Activated CD4-positive, alpha-beta T cell treated with anti-CD3 and anti-CD28 coated beads, Interleukin-2, Interleukin-6, amounts not matched to agents 100 ng/mL and 50 ng/mL, durations not matched to agents 16 hours and 8 hours (primary cell): ENCODE data around the gene B3GALT6.
"Not testable (repeated sequence)": the region's sequence is repeated elsewhere in the genome, so short reads cannot be mapped to it uniquely, and the experiment has no call there.

Source experiments
- DNase-seq: peaks from one replicate; pipeline ENCODE4 v3.0.0-alpha.2; 2020

Gene B3GALT6

DNA sequence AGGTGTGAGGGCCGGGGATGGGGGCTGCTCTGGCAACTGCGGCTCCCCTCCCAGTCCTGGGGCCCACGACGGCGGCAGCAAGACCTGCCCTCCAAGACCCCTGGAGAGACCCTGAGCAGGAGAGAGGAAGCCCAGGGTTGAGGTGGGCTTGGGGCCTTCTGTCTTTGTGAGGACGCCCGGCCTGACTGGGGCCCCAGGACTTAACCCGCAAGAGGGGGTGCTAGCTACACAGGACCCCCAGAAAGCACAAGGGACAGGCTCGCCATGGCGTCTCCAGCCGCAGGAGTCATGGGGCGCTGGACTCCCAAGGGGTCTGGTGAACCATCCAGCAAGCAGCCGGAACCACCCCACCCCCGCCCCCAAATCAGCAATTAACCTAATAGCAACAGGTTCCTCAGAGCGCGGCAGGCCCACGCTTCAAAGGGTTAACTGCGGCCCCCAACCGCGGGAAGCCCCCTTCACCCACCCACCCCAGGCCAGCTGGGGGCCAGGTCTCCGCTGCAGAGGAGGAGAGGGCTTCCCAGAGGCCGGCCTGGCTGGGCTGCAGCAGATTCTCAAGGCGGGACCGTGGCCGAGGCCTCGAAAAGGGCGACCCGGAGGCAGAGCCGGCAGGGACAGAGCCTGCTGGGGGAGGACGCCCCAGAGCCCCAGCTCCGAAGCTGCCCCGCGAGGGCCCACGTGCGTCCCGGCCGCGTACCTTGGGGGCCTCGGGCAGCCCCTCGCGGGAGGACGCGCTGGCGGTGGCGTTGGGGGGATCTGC, 14.0 kb downstream of the B3GALT6 start:
- no peak for DNase-seq

DNA sequence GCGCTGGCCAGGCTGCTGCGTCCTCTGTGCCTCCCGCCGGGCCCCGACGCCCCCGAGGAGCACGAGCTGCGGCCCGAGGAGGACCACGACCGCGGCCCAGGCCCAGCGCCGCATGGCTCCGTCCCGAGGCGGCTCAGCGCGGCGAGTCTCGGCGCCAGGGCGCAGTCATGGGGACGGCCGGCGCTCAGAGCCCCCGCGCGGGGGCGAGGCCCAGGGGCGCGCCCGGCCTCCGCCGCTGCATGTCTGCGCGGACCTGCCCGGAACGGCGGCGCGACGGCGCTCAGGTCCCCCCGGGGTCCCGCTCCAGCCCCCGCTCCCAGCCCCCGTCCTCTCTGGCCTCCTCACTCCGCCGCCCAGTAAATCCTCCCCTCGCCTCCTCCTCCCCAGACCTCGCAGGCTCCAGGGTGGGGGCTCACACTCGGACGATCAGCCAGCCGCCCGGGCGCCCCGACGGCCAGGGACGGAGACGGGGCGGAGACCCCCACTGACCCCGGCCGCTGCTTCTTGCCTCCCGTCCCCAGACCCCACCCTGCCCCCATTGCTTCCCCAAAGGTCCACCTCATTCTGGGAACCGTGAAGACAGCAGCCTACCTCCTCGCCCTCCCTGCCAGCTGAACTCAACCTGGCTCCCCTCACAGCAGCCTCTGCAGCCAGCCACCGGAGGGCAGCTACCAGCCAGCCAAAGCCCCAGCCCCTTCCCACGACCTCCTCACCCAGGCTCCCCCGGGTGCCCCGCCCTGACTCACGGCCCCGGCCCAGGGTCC, 14.7 kb downstream of the B3GALT6 start, which contains the start of gene C1QTNF12:
C1QTNF12 (minus strand) TSS at position 146 of the 764 bp plus-strand sequence; CDS start at position 114, 32 bp downstream.
- DNase-seq: no peak

DNA sequence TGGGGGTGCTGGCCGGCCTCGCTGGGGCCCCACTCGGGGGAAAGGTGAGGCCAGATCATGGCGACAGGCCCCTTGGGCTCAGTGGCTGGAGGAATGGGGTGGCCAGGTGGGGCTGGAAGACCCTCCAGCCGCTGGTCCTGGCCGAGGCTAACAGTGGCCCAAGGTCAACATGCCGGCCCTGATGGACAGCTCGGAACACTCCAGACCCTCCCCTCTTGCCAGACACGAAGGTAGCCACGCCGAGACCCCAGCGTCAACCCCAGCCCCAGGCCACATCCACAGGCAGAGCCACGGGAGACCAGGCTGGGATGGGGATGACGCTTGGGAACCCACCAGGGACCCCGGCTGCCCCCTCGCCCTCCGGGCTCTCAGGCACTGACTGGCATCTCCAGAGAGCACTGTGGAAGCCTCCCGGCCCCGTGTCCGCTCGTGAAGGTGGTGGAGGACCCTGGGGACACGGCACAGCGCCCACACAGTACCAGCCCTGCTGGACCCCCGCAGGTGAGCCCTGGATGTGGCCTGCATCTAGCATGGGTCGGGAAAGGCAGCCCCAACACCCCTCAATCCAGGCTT, 15.4 kb downstream of the B3GALT6 start:
- no peak for DNase-seq

DNA sequence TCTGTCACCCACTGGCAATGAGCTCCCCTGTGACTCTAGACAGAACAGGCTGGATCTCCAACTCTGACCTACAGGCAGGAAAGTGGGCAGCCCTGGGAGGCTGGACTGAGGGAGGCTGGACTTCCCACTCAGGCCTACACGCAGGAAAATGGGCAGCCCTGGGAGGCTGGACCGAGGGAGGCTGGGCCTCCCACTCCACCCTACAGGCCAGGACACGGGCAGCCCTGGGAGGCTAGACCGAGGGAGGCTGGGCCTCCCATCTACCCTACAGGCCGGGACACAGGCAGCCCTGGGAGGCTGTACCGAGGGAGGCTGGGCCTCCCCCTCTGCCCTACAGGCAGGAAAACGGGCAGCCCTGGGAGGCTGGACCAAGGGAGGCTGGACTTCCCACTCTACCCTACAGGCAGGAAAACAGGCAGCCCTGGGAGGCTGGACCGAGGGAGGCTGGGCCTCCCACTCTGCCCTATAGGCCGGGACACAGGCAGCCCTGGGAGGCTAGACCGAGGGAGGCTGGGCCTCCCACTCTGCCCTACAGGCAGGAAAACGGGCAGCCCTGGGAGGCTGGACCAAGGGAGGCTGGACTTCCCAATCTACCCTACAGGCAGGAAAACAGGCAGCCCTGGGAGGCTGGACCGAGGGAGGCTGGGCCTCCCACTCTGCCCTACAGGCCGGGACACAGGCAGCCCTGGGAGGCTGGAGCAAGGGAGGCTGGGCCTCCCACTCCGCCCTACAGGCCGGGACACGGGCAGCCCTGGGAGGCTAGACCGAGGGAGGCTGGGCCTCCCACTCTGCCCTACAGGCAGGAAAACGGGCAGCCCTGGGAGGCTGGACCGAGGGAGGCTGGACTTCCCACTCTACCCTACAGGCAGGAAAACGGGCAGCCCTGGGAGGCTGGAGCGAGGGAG, 16.2 kb downstream of the B3GALT6 start:
- DNase-seq: not testable (repeated sequence)

DNA sequence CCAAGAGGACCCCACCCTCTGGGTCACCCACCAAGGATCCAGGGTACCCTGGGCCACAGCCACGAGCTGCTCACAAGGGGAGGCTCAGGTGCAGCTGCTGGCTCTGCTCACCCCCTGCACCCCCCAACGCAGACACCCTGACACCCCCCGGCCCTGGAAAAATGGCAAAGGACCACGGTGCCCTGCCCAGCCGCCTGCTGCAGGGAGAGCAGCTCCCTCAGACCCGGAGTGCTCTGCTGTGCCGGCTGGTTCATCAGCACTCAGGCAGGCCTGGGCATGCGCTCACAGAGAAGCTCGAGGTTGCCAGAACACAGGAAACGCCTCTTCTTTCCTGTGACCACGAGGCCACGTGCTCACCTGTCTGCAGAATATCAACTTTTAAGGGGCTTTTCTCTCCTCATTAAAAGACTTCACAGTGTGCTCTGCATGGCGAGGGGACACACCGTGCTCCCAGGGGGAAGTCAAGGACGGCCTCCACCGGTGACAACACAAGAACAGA, 18.8 kb downstream of the B3GALT6 start:
- DNase-seq: peak; percentile 82

DNA sequence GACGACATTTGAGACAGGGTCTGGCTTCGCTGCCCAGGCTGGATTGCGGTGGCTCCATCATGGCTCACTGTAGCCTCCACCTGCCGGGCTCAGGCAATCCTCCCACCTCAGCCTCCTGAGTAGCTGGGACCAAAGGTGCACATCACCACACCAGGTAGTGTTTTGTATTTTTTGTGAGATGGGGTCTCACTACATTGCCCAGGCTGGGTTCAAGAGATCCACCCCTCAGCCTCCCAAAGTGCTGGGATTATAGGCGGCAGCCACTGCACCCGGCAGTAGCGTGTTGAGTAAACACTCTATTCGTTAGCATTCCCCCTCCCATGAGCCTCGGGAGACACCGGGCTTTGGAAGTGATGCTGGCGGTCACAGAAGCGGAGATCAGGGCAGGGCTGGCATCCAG, 21.3 kb downstream of the B3GALT6 start:
- no peak for DNase-seq

DNA sequence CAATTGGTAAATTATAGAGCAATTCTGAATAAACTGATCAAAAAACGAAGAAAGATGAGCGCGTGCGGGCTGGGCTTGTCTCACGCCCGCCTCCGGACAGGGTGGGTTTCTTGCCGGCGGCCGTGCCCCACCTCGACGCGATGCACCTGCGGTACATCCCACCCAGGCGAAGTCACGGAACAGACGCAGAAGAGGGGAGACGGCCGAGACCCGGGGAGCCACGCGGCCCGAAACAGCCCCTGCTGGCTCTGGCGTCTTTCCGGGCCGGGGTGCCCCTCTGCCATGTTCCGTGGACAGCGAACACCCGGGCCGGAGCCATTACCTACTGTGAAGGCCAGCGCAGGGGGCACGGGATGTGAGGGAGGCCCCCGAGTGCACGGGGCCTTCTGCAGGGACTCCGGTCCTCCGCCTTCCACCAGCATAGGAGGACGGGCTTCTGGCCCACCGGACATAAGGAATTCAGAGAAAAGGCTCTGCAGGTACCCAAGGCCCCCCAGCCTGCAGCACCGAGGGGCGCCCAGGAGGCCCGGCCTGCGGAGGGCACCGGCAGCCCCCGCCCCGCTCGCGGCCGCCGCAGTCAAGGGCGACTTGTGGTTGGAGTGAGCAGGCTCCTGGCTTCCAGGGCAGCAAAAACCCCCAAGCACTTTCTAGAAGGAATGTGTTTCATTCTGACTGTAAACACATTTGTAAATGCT, 22.1 kb downstream of the B3GALT6 start:
- DNase-seq: no peak

DNA sequence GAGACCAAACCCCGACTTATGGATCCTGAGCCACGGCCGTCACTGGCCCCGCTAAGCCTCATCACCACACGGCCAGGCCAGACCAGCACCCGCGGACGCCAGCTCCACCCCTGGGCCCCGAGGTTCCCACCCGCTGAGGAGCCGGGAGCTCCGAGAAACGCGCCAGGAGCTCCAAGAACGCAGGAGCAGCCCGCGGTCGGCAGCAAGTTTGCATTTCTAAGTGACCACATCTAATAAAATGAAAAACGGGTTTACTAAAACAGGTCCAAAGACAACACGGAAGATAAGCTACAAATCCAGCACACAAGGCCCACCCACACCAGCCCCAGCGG, 22.6 kb downstream of the B3GALT6 start:
- no peak for DNase-seq

DNA sequence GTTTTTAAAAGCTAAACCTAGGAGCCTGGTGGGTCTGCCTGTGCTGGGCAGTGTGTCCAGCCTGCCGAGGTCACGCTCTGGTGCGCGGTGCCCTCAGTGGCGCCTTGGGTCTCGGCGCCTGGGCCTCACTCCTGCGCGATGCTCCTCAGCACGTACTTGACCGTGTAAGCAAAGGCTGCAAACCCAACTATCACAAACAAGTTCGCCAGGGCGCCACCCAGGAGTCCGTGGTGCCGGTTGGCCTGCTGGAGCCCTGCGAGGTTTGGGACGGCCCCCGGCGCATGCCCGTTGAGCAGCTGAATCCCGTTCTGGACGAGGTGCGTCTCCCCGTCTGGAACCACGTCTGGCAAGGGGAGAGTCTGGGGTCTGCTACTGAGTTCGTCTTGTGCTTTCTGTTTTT, 23.0 kb downstream of the B3GALT6 start:
- DNase-seq: no peak

DNA sequence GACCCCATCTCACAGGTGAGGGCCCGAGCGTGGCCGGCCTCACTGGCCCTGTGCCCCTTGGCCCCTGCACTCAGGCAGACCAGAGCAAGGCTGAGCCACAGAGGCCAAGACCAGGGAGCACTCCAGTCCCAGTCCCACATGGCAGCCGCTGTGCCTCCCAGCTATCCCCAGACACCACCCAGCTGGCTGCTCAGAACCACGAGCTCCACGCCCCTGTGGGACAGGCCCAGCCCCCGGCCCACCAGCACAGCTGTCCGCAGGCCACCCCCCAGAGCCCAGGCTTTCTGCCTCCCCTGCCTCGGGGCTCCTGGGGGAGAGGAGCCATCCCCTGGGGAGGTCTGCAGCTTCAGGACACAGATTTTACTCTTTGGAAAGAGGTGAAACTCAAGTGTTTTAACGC, 23.6 kb downstream of the B3GALT6 start:
- no peak for DNase-seq

DNA sequence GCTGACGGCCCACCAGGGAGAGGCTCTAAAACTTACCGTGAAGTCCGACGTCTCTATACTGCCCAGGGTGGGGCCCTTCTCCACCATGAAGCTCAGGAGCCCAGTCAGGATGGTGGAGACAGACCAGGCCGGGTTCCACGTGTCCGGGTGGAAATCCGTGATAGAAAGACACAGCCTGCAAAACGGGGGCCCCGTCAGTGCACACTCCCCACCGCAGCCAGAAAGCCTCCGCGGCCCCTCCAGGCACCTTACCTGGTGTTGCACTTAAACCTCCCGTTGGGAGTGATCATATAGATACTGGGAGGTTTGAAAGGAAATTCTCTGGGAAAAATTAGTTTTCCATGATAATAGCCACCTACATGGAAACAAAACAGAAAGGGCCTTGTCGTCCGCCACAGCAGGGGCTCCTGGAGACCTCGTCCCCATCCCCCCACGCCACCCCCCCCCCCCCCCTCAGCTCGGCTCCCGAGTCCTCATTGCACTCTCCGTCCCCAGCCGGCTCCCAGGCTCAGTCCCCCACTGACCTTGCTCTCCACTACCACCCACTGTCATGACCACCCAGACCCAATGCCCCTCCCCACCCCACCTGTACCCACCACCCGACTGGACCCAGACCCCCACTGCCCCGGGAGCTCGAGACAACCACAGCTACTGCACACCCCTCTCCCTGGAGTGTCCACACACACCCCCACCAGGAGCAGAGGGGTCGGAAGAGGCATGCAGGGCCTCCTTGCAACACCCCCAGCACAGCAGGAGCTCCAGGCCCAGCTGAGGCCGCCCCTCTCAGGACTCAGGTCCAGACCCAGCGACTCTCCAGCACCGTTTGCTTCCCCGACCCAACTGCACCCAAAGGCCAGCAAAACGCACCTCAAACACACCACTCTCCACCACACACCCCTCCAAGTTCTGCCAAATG, 25.2 kb downstream of the B3GALT6 start:
- DNase-seq: no peak

DNA sequence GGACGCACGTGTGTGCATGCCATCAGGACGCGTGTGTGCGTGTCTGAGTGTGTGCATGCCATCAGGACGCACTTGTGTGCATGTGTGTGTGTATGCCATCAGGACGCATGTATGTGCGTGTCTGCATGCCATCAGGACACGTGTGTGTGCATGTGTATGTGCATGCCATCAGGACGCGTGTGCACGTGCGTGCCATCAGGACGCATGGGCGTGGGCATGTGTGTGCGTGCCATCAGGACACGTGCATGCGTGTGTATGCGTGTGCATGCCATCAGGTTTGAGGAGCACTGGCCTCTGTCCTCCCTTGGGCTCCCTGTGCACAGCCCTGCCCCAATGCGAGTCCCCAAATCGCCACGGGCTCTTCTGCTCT, 27.1 kb downstream of the B3GALT6 start:
- DNase-seq: no peak

DNA sequence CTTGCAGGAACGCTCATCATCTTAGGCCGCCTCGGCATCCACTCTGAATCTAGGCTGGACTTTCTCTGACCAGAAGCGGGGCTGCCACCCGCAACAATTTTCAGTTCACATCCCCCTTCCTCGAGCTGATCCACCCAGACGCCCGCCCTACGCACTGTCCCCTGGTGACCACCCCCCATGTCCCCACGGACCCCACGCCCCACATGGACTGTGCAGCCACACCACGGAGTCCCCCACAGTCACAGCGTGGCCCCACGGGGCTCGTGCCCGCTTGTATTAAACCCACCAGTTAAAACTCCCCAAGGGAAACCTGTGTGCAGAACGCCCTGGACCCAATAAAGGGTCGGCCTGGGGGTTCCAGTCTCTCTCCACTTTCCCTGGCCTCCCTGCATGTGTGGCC, 27.5 kb downstream of the B3GALT6 start:
- no peak for DNase-seq

DNA sequence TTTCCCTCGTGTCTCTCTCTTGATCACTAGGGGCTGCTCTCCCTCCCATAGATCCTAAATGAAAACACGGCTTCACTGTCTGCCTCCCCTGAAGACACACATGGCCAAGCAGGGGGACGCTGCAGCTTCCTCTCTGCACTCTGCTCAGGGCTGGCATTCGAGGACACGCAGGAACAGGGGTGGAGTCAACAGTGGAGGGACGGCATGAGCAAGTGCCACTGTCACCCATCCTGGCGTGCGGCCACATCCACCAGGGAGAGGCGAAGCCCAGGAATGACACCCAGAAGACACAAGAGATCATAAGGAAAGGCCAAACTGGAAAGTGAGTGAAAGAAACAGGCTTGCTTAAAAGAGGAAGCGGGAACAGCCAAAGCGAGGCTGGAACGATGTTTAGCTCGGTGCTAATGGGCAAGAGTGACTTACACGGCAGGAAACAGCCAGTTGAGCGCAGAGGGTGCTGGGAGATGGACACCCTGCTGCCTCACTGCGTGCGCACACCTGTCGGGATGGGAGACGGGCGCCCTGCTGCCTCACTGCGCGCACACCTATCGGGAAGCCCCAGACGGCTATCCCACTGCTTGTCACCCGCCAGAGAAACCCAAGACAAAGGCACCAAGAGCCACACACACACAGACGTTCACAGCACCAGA, 28.0 kb downstream of the B3GALT6 start:
- no peak for DNase-seq

DNA sequence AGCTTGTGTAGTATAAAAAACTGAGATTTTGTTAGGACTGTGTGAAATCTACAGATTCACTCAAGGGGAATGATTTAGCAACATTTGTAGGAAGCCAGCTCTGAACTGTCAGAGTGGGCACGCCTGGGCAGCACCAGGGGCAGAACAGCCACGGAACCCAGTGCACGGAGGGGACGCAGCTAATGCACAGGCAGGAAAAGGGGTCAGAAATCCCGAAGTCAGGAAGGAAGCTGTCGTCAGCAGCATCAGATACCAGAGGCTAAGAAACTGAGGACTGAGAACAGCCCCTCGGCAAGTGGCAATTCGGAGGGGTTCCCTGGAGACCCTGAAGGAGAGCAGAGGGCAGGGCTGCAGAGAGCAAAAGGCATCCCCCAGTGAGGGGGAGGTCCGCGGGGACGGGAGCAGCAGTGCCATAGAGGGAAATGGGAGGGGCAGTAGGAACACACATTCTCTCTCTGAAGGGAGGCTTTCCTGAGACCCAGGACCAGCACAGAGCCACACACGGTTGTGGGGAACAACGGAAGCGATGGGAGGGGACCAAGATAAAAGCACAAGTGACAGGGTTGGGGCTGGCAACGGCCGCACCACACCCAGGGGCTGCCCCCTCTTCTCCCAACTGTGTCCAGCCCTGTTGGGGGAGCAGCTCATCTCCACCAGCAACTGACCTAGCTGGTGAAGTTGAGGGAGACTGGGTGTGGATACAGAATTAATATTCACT, 29.0 kb downstream of the B3GALT6 start:
- no peak for DNase-seq

DNA sequence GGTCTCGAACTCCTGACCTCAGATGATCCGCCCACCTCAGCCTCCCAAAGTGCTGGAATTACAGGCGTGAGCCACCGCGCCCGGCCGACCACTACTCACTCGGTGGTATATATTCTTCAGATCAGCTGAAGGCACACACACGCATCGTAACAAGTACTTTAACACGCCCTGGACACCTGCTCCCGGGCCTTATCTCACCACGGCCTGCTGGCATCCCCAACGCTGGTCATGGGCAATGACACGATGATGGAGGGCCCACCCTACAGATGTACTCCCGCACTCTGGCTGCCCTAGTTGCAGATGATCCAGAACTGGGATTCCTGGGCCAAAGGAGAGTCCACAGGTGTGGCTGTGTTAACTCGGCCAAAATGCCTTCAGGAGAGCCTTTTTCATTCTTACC, 30.0 kb downstream of the B3GALT6 start:
- DNase-seq: no peak

DNA sequence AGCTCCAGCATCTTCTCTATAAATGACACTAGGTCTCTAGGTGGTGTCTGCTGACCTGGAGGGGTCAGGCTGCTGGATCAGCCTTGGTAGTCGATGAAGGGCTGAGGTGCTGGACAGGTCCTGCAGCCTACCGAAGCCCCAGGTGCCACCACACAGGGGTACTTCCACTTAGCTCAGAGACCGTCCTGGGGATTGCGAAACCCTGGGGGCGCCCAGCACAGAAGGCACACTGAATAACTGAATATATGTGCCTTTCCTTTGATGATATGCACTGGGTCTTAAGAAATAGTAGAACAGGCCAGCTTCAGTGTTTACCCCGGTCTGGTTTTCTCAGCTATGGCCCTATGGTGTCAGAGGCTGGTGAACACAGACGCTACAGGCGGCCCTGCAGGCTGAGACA, 30.7 kb downstream of the B3GALT6 start:
- no peak for DNase-seq

DNA sequence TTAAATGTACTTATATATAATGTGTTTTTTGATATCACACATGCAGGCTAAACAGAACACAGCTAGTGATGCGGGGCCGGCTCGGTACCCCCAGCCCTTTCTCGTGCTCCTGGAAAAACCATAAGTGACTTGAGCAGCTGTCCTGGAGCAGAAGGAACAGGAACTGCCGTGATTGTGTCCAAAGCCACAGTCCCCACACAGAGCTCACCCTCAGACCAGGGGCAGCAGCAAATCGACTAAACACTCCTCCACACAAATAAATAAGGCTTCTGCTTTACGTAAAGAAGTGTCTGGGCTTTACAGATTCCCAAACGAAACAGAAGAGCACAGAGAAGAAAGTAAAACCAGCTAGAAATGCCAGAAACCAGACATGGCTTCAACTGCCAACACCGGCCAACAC, 32.0 kb downstream of the B3GALT6 start:
- DNase-seq: no peak

DNA sequence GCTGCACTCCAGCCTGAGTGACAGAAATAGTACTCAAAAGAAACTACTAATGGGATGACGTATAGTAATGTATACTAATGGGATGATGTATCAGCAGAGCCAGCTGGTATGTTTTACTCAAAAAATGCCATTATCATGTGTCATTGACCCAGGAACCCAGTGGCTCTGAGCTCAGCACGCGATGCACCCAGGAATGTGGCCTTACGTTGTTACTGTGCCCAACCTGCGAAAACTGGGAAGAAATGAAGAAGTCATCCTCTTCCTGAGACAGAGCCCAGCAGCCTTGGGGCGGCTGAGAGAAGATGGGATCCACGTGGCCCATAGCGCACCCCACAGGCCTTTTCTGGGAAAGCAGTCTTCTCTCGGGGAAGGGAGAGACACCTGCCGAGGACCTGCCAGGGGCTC, 32.8 kb downstream of the B3GALT6 start:
- DNase-seq: no peak
